Effector memory CD4-positive, alpha-beta T cell (primary cell): Measurements from ENCODE around the gene LCP2.

ENCODE experiments used
- DNase-seq, 3 donors: peaks; one replicate each; pipeline ENCODE4 v3.0.0-alpha.2; 2020
- H3K27ac ChIP-seq: 2 replicates; pipeline ENCODE4 v1.7.0; 2013; ENCODE audit warnings: mild to moderate bottlenecking, low read length, moderate library complexity; ENCODE audit not compliant: insufficient read depth, poor library complexity, severe bottlenecking
- H3K27me3 ChIP-seq: replicated peaks from 2 replicates; pipeline ENCODE4 v1.7.0; 2013; ENCODE audit warnings: mild to moderate bottlenecking, low read length; ENCODE audit not compliant: insufficient read depth, control insufficient read depth, poor library complexity, severe bottlenecking
- H3K36me3 ChIP-seq: 2 replicates; pipeline ENCODE4 v1.7.0; 2013; ENCODE audit warnings: mild to moderate bottlenecking, low read length, moderate library complexity; ENCODE audit not compliant: control insufficient read depth, insufficient read depth
- H3K4me1 ChIP-seq: 2 replicates; pipeline ENCODE4 v1.7.0; 2013; ENCODE audit warnings: low read length, mild to moderate bottlenecking; ENCODE audit not compliant: control insufficient read depth, insufficient read depth, poor library complexity, severe bottlenecking
- H3K4me3 ChIP-seq: 2 replicates; pipeline ENCODE4 v1.7.0; 2013; ENCODE audit warnings: low read length, low read depth, mild to moderate bottlenecking; ENCODE audit not compliant: insufficient read depth, poor library complexity, severe bottlenecking
- H3K9me3 ChIP-seq: 2 replicates; pipeline ENCODE4 v1.7.0; 2013; ENCODE audit warnings: mild to moderate bottlenecking, low read length, moderate library complexity; ENCODE audit not compliant: control insufficient read depth

The LCP2 gene

DNA sequence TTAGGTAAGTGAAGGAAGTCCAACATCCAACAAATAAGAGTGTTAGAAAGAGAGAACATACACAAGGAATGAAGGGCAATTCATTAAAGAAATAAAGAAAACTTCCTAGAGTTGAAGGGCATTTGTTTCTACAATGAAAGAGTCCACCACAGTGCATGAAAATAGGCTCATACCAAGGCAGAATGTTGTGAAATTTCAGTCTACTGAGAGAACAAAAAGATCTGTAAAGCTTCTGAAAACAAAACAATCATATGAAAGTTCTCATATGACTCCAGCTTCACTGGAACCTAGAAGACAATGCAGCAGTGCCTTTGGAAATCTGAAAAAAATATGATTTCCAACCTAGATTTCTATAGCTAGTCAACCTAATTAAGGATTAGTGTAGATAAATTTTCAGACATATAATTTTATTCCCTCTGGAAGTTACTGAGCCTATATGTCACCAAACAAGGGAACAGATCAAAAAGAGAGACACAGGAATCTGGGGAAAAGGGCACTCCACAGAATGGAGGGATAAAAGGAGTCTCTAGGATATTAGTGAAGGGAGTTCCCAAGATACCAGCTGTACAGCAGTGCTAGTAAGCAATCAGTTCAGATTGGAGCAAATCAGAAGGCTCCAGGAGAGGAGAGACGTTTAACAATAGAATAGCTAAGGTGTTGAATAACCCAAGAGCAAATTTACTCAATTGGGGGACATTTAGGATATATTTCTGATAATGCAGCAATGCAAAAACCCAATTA, 59.0 kb downstream of the LCP2 start:
- H3K4me3 ChIP-seq, result no peak overlapping the region
- H3K36me3 ChIP-seq, result no peaks in the 10 kb centered on the region
- H3K4me1 ChIP-seq, result no peaks in the 10 kb centered on the region
- DNase-seq, result no peak
- no peak overlapping the region for H3K27ac ChIP-seq
- H3K27me3 ChIP-seq, result no peaks in the 10 kb centered on the region
- no peaks in the 10 kb centered on the region for H3K9me3 ChIP-seq

DNA sequence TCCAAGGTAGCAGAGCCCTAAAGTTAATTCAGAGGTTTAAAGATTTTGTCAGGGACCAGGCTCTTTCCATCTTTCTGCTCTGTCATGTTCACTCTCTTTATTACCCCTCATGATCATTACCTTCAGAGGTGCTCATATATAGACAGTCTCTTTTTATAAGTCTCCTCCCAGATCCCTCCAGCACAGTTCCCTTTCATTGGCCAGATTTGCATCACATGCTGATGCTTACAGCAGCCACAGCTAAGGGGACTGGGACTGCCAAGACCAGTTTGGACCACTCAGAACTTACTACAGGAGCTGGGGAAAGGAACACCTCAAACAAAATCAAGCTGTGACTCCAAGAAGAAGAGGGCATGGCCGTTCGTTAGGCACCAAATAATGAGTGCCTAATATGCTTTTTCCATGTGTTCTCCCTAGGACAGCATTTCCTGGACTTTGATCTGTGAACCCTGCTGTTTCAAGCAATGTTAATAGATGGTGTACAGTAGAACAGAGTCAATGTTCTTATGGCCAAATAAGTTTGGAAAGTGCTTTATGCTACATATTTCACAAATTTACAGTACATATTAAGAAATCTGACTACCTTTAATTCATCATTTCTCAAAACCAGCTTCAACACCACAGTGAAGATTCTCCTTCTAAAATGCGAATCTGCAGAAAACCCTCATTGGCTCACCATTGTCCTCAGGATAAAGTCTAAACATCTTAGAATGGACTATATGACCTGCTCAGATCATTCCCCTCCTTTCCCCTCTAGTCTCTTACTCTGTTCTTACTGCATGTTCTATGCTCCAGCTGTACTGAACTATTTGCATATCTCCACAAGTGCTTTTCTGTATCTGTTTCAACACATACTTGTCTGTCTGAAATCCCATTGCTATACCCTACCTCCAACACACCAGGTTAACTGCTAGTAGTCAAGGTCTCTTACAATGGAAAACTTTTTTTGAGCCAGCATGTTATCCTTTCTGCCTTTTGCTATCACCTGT, 61.4 kb downstream of the LCP2 start:
- Histone ChIP-seq H3K9me3 (no peaks in the 10 kb centered on the region), H3K4me1 (no peaks in the 10 kb centered on the region), H3K36me3 (no peaks in the 10 kb centered on the region), H3K4me3 (no peak overlapping the region), H3K27ac (no peak overlapping the region), H3K27me3 (no peaks in the 10 kb centered on the region)
- no peak for DNase-seq

DNA sequence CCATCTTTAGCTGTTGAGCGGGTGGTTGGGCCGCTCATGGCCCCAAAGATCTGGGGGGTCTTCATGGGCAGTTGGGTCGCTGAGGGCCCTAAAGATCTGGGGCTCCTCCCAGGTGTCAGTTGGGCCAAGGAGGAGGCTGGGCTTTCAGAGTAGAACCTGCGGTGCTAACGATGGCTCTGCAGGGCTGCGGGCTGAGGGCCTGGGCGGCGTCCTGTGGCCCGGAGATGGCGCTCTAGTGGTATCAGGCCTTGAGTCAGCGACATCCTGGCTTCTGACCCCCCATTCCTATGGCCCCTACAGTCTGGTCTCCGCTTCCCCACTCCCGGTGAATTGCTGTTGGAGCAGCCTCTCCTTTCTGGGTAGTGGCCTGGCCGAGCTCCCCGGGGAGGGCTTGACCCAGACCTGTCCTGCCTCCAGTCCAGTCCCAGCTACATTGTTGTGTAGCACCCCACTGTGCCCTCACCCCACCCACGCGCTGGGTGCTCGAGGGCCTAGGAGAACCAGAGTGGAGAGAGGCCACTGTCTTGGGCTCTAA, 64.2 kb downstream of the LCP2 start:
- no peaks in the 10 kb centered on the region for H3K4me1 ChIP-seq
- no peaks in the 10 kb centered on the region for H3K36me3 ChIP-seq
- no peak overlapping the region for H3K27ac ChIP-seq
- no peaks in the 10 kb centered on the region for H3K9me3 ChIP-seq
- H3K4me3 ChIP-seq, result no peak overlapping the region
- no peaks in the 10 kb centered on the region for H3K27me3 ChIP-seq
- no peak for DNase-seq

DNA sequence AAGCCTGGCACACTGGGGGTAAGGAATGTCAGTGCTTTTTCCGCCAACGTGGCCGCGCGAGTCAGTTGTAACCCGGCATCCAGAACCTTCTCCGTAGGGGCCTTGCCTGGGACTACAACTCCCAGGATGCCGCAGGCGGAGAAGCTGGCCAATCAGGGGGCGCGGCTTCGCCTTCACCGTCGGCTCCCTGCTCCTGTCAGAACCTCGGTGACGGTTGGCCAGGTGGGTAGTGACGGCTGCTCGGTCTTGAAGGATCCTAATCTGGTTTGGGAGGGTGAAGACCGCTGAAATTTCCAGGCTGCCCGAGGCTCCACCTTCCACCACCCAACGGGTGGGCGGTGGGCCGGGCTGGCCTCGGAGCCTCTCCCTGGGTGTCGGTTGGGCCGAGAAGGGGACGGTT, 64.8 kb downstream of the LCP2 start, which contains the start of gene C5orf58:
C5orf58 (plus strand) TSS at position 200 of the 400 bp plus-strand sequence. CDS start 1,992 bp downstream, outside the sequence.
- Histone ChIP-seq H3K27ac (no peak within 1 kb of the TSS), H3K36me3 (no peaks in the 10 kb centered on the region)

DNA sequence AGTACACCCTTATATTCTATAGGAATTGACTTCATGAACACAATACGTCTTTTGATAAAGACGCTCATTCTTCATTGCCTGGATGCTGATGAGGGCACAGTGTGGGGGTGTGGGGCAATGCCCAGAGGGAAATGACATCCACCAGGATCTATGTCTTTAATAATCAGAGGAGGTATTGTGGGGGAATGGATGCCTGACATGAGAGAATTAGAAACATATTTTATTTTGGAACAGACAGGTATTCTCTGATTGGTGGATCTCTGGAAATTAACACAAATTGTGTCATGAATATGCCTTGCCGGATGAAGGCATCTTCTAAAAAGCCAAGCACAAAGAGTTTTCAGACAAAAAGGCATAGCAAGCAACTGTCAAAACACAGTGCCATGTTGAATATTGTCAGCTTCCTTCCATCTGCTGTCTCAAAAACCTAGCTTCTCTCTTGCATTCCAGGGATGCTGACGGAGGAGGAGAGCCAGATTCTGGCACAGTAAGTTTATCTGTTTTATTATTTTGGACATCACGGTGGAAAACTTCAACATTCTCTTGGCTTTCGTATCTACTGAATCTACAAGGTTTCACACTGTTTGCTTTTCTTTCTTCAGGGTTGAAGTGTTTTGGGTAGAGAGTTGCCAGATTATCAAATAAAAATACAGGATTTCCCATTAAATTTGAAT, 68.7 kb downstream of the LCP2 start:
- H3K4me3 ChIP-seq, result no peak overlapping the region

More for the DNA sequence above, 64.8 kb downstream of the LCP2 start, which contains the start of gene C5orf58:
- Histone ChIP-seq H3K27me3 (no peaks in the 10 kb centered on the region), H3K4me3 (no peak within 1 kb of the TSS), H3K9me3 (no peaks in the 10 kb centered on the region), H3K4me1 (no peaks in the 10 kb centered on the region)
- no peak for DNase-seq

DNA sequence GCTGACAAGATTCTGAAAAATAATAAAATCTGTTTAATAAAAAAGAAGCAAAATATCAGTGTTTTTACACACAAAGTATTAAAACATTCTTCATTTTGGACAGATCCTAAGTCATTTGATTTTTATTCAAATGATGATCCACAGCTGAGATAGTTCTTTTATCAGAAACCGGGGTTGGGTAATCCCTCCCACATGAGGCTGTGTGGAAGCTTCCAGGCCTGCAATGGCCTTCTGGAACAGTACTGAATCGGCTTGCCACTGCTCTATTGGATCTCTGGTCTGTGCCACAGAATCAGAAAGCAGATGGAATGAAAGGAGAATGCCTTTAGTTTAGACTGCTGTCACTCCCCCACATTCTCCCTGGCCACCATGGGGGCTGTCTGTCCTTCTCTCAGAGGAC, 70.9 kb downstream of the LCP2 start:
- no peaks in the 10 kb centered on the region for H3K4me1 ChIP-seq
- no peaks in the 10 kb centered on the region for H3K9me3 ChIP-seq
- H3K27me3 ChIP-seq, result no peaks in the 10 kb centered on the region
- no peak overlapping the region for H3K4me3 ChIP-seq
- H3K27ac ChIP-seq, result no peak overlapping the region
- no peak for DNase-seq
- no peaks in the 10 kb centered on the region for H3K36me3 ChIP-seq

More for the DNA sequence above, 68.7 kb downstream of the LCP2 start:
- no peaks in the 10 kb centered on the region for H3K36me3 ChIP-seq
- no peaks in the 10 kb centered on the region for H3K4me1 ChIP-seq
- no peaks in the 10 kb centered on the region for H3K9me3 ChIP-seq
- no peaks in the 10 kb centered on the region for H3K27me3 ChIP-seq
- no peak overlapping the region for H3K27ac ChIP-seq
- DNase-seq, result no peak

DNA sequence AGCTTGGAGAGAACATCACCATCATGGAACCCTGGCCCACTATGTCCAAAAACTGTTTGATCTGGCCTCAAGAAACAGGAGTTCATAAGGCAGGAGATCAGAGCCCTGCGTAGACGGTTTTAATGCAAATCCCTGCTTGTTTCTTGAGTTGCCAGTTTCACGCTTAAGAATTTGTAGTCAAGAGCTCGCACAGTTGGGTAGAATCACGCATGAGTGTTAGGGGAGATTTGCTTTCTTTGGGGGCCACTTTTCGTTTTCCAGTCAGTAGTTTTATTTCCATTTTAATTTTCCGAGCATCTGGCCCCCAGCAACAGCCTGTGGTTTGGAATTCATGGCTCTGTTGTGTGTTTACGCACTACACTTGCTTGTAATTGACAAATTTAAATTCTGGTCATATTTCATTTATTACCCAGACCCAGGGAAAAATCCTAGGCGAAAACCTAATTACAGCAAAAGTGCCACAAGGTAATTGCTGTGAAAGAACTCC, 71.4 kb downstream of the LCP2 start:
- Histone ChIP-seq H3K4me3 (no peak overlapping the region), H3K27ac (no peak overlapping the region), H3K4me1 (no peaks in the 10 kb centered on the region), H3K9me3 (no peaks in the 10 kb centered on the region), H3K36me3 (no peaks in the 10 kb centered on the region), H3K27me3 (no peaks in the 10 kb centered on the region)
- no peak for DNase-seq

DNA sequence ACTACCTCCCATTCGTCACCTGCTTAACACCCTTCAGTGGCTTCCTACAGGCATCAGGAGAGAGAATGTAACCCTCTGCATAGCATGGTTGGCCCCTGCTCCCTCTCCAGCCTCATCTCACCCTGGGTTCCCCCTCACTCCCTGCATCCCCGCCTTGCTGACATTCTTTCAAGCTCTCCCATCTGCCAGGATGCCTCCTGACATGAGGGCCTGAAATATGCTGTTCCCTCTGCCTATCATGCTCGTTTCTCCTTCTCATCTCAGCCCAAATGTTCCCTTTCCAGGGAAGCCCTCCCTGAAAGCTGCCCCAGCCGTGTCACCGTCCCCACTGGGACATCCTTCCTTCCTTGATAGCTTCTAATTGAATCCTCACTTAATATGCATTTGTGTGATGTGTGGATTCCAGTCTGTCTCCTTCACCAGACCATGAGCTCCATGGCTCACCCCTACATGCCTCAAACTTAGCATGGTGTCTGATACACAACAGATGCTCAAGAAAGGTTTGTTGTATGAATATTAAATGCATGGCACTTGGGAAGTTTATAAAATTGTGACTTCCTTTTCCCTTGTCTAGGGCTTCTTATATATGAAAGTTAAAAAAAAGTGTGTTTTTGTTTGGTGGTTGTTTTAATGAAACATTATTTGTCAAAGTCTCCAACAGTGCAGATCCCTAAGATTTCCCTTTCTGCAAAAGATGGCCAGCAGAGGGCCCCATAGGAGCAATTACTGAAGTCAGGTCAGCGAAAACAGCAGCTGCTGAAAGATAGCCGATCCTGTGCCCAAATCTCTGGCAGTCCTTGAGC, 72.0 kb downstream of the LCP2 start:
- no peak overlapping the region for H3K27ac ChIP-seq
- no peaks in the 10 kb centered on the region for H3K4me1 ChIP-seq
- no peak overlapping the region for H3K4me3 ChIP-seq
- H3K36me3 ChIP-seq, result no peaks in the 10 kb centered on the region
- H3K9me3 ChIP-seq, result no peaks in the 10 kb centered on the region
- no peaks in the 10 kb centered on the region for H3K27me3 ChIP-seq
- DNase-seq, result peak; percentile 37 to 64 (median 44)

DNA sequence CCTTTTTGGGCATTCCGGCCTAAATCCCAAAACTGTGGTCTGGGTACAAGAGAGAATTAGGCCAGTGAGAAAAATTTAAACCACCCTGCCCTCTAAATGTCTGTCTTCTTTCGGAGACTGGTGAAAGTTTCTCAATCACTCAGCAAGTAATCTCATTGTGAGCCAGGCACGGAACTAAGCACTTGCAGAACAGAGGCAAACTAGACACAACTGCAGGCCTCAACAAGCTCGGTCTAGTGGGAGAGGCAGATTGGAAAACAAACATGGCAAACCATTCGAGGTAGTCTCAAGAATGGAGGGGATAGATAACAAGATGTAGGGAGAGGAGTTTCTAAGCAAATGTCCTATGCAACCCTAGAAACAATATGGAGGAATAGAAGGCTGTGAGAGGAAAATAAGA, 73.7 kb downstream of the LCP2 start:
- H3K9me3 ChIP-seq, result no peaks in the 10 kb centered on the region
- no peaks in the 10 kb centered on the region for H3K36me3 ChIP-seq
- DNase-seq, result no peak
- H3K27ac ChIP-seq, result no peak overlapping the region
- H3K4me3 ChIP-seq, result no peak overlapping the region
- H3K27me3 ChIP-seq, result no peaks in the 10 kb centered on the region
- no peaks in the 10 kb centered on the region for H3K4me1 ChIP-seq
